Activated T-cell treated with anti-CD3 and anti-CD28 coated beads, Interleukin-2, amount 50 U/mL, for 72 hours (primary cell): ENCODE data around the gene SLC8A1. TPM values are rescaled to one million over a fixed set of nuclear protein-coding genes. Genes with fewer than 3 reads are reported as not detected.

ENCODE experiments used
- ATAC-seq, 2 donors: fragments of 150-1000 bp; cut with Tn5 transposase; replicated peaks in 1 of 2; 2 replicates each; pipeline ENCODE4 v1.10.0; 2021; ENCODE audit warnings: moderate library complexity in 2 of 2, mild to moderate bottlenecking in 1 of 2
- DNase-seq, 2 donors: peaks; one replicate each; pipeline ENCODE4 v3.0.0; 2021 to 2022; ENCODE audit warnings: mixed read lengths in 1 of 2
- H3K27ac Mint-ChIP-seq: one replicate; pipeline ENCODE4 v1.8.0; 2022; ENCODE audit warnings: mild to moderate bottlenecking, moderate library complexity, mixed read lengths
- H3K27me3 Mint-ChIP-seq: one replicate; pipeline ENCODE4 v1.8.0; 2022; ENCODE audit warnings: low read depth, mixed read lengths
- H3K36me3 Mint-ChIP-seq, 2 donors: one replicate each; pipeline ENCODE4 v1.8.0; 2022; ENCODE audit warnings: mixed read lengths in 2 of 2, mild to moderate bottlenecking in 1 of 2; ENCODE audit not compliant: insufficient read depth in 2 of 2
- H3K4me1 Mint-ChIP-seq: one replicate; pipeline ENCODE4 v1.8.0; 2022; ENCODE audit warnings: low read depth, mixed read lengths
- H3K4me3 Mint-ChIP-seq, 2 donors: one replicate each; pipeline ENCODE4 v1.8.0; 2022; ENCODE audit warnings: mild to moderate bottlenecking in 2 of 2, mixed read lengths in 2 of 2, moderate library complexity in 2 of 2
- H3K9me3 Mint-ChIP-seq, 2 donors: one replicate each; pipeline ENCODE4 v1.8.0; 2022; ENCODE audit warnings: mixed read lengths in 2 of 2
- total RNA-seq, 2 donors: library from RNA; stranded (reverse); gene quantifications; one replicate each; pipeline ENCODE4 v1.2.3, GENCODE V29; 2022

The SLC8A1 gene
- total RNA-seq, 2 donors from 2014 or later = 0.58 to 1.9 TPM

DNA sequence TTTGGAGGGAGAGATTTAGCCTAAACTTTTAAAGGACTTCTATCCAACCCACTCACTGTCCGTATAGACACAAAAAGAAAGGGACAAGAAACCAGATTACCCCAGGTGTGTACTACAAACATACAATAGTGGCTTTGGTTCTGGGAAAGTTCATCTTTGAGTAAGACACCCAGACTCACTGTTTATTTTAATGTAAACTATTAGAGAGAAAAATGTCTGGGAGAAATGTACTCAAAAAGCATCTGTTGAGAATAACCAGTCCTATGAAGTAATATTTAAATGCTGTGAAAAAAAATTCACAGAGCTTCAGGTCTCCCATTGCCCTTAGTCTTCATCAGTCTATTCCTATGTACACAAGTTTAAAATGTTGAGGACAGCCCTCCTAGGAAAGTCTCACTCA, 107.5 kb downstream of the SLC8A1 start:
- DNase-seq (no peak), ATAC-seq (no peak)
- no peaks in the 10 kb centered on the region for H3K27me3 Mint-ChIP-seq
- H3K27ac Mint-ChIP-seq = no peak overlapping the region
- no peaks in the 10 kb centered on the region for H3K4me1 Mint-ChIP-seq
- no peak overlapping the region for H3K4me3 Mint-ChIP-seq
- H3K36me3 Mint-ChIP-seq = no peaks in the 10 kb centered on the region
- H3K9me3 Mint-ChIP-seq = no peaks in the 10 kb centered on the region

DNA sequence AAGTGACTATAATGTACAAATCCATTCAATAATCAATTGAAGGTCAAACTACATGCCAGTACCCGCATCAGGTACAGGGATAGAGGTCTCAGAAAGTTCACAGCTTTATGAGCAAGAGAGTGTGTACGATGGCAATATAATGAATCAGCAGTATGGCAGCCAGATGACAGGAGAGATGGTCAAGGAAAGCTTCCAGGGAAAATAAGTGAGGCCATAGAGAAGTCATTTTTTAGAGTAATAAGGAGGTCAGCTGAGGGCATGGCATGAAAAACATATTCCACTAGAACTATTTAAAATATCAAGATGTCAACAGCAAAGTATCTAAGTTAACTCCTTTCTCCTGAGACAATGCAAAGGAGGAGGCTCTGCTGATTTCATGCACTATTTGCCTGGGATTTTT, 108.0 kb downstream of the SLC8A1 start:
- H3K4me1 Mint-ChIP-seq = no peaks in the 10 kb centered on the region
- no peaks in the 10 kb centered on the region for H3K36me3 Mint-ChIP-seq
- no peaks in the 10 kb centered on the region for H3K27me3 Mint-ChIP-seq
- no peak overlapping the region for H3K4me3 Mint-ChIP-seq
- no peaks in the 10 kb centered on the region for H3K9me3 Mint-ChIP-seq
- H3K27ac Mint-ChIP-seq = no peak overlapping the region
- ATAC-seq = no peak
- DNase-seq = no peak

DNA sequence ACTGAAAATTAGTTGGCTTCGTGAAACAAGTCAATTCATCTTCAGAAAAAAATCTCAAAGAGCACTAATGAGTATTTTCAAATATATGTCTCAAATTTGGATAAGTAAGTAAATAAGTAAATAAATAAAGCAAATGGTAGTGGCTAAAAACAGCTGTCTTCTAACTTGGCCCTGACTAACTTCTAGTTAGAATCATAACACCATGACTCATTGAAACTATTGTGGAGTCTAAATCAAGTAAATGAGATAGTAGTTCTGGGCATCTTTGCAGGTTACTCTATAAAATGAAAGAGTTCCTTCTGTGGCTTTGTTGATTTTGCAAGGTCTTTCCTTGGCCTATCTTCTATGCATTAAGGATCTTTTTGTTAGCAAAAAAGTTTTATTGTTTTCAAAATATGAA, 110.7 kb downstream of the SLC8A1 start:
- Mint-ChIP-seq H3K4me1 (no peaks in the 10 kb centered on the region), H3K9me3 (no peaks in the 10 kb centered on the region), H3K27me3 (no peaks in the 10 kb centered on the region), H3K4me3 (no peak overlapping the region), H3K27ac (no peak overlapping the region), H3K36me3 (no peaks in the 10 kb centered on the region)
- ATAC-seq (no peak), DNase-seq (no peak)

DNA sequence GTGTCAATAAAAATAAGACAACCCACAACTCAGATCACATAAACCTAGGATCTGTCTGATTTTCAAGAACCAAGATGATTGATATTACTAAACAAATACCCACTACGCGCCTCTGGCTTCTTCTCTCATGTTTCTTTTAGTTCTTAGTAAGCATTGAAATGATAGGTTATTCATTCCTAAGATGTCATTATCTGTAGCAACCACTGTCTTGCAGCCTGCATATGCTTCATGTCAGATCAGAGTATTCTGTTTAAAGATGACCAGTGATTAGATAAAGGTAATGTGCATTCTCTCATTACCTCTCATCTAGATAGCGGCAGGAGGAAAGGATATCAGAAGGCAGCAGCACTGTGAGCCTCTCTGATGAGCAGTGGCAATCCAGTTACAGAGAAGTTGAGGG, 112.9 kb downstream of the SLC8A1 start:
- H3K4me3 Mint-ChIP-seq = no peak overlapping the region
- ATAC-seq (no peak), DNase-seq (no peak)
- H3K4me1 Mint-ChIP-seq = no peaks in the 10 kb centered on the region
- H3K36me3 Mint-ChIP-seq = no peaks in the 10 kb centered on the region
- no peak overlapping the region for H3K27ac Mint-ChIP-seq
- H3K9me3 Mint-ChIP-seq = no peaks in the 10 kb centered on the region
- no peaks in the 10 kb centered on the region for H3K27me3 Mint-ChIP-seq

DNA sequence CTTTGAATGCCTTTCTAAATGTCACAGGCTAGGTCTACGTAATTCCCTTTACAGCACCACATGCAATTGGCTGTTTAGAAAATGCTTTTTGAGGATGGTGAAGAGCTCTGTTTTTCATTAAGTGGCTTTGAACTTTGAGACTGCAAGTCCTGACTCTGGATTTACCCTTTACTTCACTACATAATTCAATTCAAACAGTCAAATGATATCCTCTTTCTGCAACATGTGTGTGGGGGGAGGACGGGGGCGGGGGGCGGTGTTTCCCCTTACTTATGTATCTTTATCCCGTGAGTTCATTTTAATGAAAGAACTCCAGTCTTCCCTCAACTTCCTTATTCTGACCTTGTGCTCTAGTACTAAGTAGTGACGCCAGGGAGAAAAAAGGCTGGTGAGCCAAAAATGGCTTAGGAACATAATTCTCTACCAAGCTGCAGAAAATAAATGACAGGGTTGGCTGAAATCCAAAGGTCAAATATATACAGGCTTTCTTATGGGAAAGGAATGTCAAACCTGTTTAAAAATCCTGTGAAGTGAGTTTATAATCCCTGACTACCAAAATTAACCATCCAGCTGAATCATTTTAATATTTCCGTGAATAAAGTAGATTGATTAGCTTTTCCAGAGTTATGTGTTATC, 119.6 kb downstream of the SLC8A1 start:
- ATAC-seq = no peak
- Mint-ChIP-seq H3K4me3 (no peak overlapping the region), H3K27me3 (no peaks in the 10 kb centered on the region), H3K36me3 (no peaks in the 10 kb centered on the region), H3K9me3 (no peaks in the 10 kb centered on the region), H3K4me1 (peaks cover 11% of the 10 kb centered on the region), H3K27ac (no peak overlapping the region)
- no peak for DNase-seq

DNA sequence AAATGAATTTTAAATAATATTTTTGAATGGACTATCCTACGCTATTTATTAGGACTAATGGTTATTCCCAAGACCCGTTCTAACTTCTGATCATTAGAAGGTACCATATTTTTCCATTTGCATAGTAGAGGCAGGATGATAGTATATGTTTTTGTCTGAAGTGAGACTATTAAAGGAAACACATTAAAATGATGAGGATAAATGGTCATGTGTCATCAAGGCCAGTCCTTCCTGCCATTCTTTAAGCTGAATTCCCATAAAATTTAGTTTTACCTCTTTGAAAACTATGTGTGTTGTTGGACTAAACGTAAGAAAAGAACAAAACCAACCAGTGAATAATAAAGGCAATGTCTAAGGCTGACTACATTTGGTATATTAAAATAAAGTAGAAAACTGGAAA, 121.8 kb downstream of the SLC8A1 start:
- Mint-ChIP-seq H3K9me3 (peaks cover 0 to 3% of the 10 kb centered on the region in 2 donors), H3K27ac (no peak overlapping the region), H3K36me3 (peaks cover 0 to 1% of the 10 kb centered on the region in 2 donors), H3K27me3 (peaks cover under 1% of the 10 kb centered on the region), H3K4me3 (no peak overlapping the region), H3K4me1 (peaks cover 11% of the 10 kb centered on the region)
- DNase-seq (no peak), ATAC-seq (no peak)

DNA sequence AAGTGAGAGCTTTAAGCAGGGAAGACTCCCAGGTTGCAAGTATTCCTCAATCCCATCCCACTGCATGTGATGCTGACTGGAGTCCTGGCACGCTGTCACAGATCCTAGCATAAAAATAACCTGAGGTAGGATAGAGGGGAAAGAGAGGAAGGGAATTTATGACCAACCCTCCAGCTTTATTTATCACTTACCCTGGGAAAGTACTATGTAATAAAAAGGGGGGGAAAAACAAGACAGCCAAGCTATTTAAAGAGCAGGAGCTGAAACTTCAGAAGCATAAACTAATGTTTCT, 122.2 kb downstream of the SLC8A1 start:
- peaks cover 0 to 6% of the 10 kb centered on the region in 2 donors for H3K9me3 Mint-ChIP-seq
- H3K36me3 Mint-ChIP-seq = peaks cover 0 to 1% of the 10 kb centered on the region in 2 donors
- DNase-seq (no peak), ATAC-seq (no peak)
- no peak overlapping the region for H3K27ac Mint-ChIP-seq
- peaks cover 5% of the 10 kb centered on the region for H3K27me3 Mint-ChIP-seq
- H3K4me1 Mint-ChIP-seq = peaks cover 11% of the 10 kb centered on the region
- no peak overlapping the region for H3K4me3 Mint-ChIP-seq

DNA sequence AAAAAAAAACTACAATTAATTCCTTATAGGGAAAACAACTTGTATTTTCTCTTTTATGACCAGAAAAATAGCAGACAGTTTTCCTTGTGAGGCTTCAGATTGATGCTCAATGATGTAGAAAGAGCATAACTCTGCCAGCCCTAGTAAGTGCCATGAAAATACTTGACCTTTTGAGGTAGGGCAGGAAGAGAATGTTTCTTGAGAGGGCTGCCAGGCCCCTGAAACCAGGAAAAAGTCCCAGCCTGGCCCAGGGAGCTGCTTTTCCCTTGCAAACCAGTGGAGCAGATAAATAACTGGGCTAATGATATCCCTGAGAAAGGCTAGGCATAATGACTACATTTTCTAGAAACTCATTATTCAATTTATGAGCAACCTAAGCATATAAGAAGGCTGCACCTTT, 126.8 kb downstream of the SLC8A1 start:
- Mint-ChIP-seq H3K36me3 (peaks cover 0 to 1% of the 10 kb centered on the region in 2 donors), H3K27ac (no peak overlapping the region), H3K4me1 (peaks cover 11% of the 10 kb centered on the region), H3K9me3 (peaks cover 0 to 7% of the 10 kb centered on the region in 2 donors), H3K27me3 (peaks cover 13% of the 10 kb centered on the region), H3K4me3 (no peak overlapping the region)
- ATAC-seq (no peak), DNase-seq (no peak)

DNA sequence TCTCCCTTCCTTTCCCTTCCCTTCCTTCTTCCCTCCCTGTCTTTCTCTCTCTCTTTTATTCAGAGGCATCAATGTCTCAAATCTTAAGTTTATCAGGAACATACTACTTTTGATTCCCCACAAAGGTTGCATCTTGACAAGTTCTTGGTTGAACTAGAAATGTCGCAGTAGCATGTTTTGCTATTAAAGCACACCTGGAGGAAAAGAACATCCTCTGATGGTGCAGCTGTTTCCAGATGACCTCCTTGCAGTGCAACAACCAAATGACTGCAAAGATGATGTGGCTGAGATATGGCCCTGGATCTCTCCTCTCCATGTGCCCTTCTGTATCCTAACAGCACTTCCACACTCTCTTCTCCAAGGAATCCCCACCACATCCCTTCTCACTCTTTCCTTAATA, 127.2 kb downstream of the SLC8A1 start:
- Mint-ChIP-seq H3K4me1 (peaks cover 11% of the 10 kb centered on the region), H3K27ac (no peak overlapping the region), H3K27me3 (peaks cover 13% of the 10 kb centered on the region), H3K36me3 (peaks cover 0 to 1% of the 10 kb centered on the region in 2 donors), H3K9me3 (peaks cover 0 to 7% of the 10 kb centered on the region in 2 donors), H3K4me3 (no peak overlapping the region)
- DNase-seq (no peak), ATAC-seq (no peak)

DNA sequence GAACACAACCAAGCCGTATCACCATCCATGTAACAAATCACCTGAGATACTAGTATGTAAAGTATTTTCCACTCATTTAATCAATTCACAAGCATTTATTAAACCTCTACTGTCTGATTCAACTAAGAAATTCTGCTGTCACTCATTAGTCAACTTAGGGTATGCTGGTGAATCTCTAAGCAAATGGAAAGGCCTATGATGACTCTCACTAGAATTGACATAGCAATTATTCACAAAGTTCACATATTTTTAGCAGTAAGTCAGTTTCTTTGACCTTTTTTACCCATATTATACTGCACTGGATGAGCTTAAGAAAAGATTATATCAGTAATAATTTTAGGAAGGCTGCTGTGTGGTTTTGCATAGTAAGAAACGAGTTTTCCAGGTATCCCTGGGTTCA, 130.1 kb downstream of the SLC8A1 start:
- ATAC-seq (no peak), DNase-seq (no peak)
- Mint-ChIP-seq H3K27me3 (peaks cover 13% of the 10 kb centered on the region), H3K4me3 (no peak overlapping the region), H3K36me3 (peaks cover 0 to 1% of the 10 kb centered on the region in 2 donors), H3K27ac (no peak overlapping the region), H3K9me3 (peaks cover 0 to 7% of the 10 kb centered on the region in 2 donors), H3K4me1 (no peaks in the 10 kb centered on the region)

DNA sequence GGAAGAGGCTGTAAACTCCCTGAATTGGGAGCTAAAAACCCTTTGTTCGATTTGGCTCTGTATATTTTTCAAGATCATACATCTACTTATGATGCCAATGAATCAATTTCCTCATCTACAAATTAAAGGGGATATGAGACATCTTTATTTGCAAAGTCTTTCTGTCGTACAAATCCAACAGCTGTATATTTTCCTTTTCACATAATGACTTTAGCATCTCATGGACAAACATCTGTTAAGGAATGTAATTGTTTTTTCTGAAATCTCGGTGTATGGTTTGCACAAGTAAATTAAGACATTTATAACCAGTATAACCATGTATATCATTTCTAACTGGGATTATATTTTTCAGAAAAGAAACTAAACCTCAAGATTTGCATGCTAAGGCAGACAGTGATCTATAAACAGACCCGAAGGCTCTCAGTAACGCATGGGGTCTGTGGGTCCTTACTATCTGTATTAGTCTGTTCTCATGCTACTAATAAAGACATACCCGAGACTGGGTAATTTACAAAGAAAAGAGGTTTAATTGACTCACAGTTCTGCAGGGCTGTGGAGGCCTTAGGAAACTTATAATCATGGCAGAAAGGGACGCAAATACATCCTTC, 130.8 kb downstream of the SLC8A1 start:
- H3K4me3 Mint-ChIP-seq = no peak overlapping the region
- no peak for ATAC-seq
- H3K4me1 Mint-ChIP-seq = no peaks in the 10 kb centered on the region
- H3K27me3 Mint-ChIP-seq = peaks cover 13% of the 10 kb centered on the region
- no peak overlapping the region for H3K27ac Mint-ChIP-seq
- DNase-seq = no peak
- no peaks in the 10 kb centered on the region for H3K36me3 Mint-ChIP-seq
- H3K9me3 Mint-ChIP-seq = peaks cover 0 to 4% of the 10 kb centered on the region in 2 donors

DNA sequence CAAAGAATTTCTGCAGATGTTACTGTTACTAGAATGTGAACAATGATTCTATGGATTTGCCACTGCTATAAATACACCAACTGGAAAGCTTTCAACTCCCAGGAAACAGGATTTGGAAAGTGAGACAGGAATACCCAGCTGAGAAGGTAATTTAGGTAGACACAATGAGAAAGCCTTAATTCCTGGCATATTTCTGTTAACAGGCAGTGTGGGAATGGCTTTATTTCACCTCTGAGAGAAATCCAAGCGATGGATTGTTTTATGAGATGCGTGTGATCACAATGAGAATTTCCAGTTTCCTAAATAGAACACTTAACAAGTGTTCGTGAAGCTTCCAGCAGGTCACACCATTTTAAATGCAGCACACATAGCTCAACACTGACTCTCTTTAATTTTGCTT, 133.0 kb downstream of the SLC8A1 start:
- no peak for ATAC-seq
- H3K4me1 Mint-ChIP-seq = no peaks in the 10 kb centered on the region
- H3K27me3 Mint-ChIP-seq = peaks cover 6% of the 10 kb centered on the region
- no peak overlapping the region for H3K4me3 Mint-ChIP-seq
- H3K27ac Mint-ChIP-seq = no peak overlapping the region
- no peak for DNase-seq
- peaks cover 0 to 1% of the 10 kb centered on the region in 2 donors for H3K9me3 Mint-ChIP-seq
- H3K36me3 Mint-ChIP-seq = peaks cover 0 to 2% of the 10 kb centered on the region in 2 donors

DNA sequence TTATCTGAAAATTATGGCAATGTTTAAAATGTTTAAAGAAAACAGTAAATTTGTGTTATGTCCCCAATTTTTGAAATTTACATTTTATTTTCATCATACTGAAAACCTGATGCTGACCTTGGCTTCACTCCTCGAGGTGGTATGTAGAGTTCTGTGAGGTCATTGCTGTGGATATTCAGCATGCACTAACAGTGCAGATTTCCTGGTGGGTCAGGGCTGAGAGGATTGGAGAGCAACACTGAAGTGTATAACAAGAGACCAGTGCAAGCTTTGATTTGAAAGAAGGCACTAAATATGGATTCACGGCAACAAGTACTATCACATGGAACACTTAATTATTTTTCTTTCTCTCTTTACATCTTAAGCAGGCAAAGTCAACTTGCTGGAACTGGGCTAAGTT, 134.1 kb downstream of the SLC8A1 start:
- Mint-ChIP-seq H3K9me3 (peaks cover 0 to 1% of the 10 kb centered on the region in 2 donors), H3K4me3 (no peak overlapping the region), H3K27me3 (peaks cover 6% of the 10 kb centered on the region), H3K27ac (no peak overlapping the region), H3K4me1 (no peaks in the 10 kb centered on the region), H3K36me3 (peaks cover 0 to 2% of the 10 kb centered on the region in 2 donors)
- DNase-seq (no peak), ATAC-seq (no peak)

DNA sequence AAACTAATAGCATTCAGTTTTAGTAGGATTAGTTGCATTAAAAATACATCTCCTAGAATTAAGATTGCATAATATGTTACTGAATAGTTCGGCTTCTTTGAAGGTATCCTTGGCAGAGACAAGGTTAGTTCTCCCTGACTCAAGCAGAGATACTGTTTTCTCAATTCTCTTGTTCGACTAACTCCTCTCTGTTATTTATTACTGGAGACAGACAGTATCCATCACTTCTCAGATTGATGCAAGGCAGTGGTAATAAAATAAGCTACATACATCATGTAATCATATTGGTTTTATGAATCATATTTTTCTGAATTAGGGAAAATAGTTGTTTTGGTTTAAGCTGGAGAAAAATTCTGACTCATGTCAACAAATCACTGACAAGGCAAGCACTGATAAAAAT, 134.8 kb downstream of the SLC8A1 start:
- Mint-ChIP-seq H3K27ac (no peak overlapping the region), H3K36me3 (peaks cover 0 to 2% of the 10 kb centered on the region in 2 donors), H3K9me3 (peaks cover 0 to 1% of the 10 kb centered on the region in 2 donors)

More for the DNA sequence above, 134.8 kb downstream of the SLC8A1 start:
- Mint-ChIP-seq H3K4me3 (no peak overlapping the region), H3K27me3 (peaks cover 6% of the 10 kb centered on the region), H3K4me1 (no peaks in the 10 kb centered on the region)
- no peak for ATAC-seq
- no peak for DNase-seq
